Upper lobe of left lung (tissue), 4 donors: ENCODE measurements around the gene DNAJB1.

Source experiments
- CTCF ChIP-seq, 6 experiments: fragments of 450-650 bp in 4 of 6; fragments of 200-600 bp in 2 of 6; sonication (generic) in 2 of 6; IDR thresholded peaks; one replicate each; pipeline ENCODE4 v1.5.1; 2016 to 2019; ENCODE audit warnings: antibody characterized with exemption in 6 of 6
- EP300 ChIP-seq, 4 donors: sonication (generic); formaldehyde crosslinking; IDR thresholded peaks; one replicate each; pipeline ENCODE4 v1.5.1; 2017; ENCODE audit warnings: antibody characterized with exemption in 4 of 4, control low read depth in 2 of 4
- POLR2A ChIP-seq, 4 donors: fragments of 450-650 bp; IDR thresholded peaks; one replicate each; pipeline ENCODE4 v1.5.1; 2016 to 2017; ENCODE audit warnings: antibody characterized with exemption in 4 of 4, mild to moderate bottlenecking in 2 of 4
- POLR2AphosphoS5 ChIP-seq, 2 donors: sonication (generic); formaldehyde crosslinking; IDR thresholded peaks; one replicate each; pipeline ENCODE4 v1.5.1; 2017; ENCODE audit warnings: antibody characterized with exemption in 2 of 2

- TF ChIP-seq CTCF (IDR thresholded peaks at IDR 0.05) (no peak), EP300 (IDR thresholded peaks at IDR 0.05) (no peak), POLR2A (IDR thresholded peaks at IDR 0.05) (no peak), POLR2AphosphoS5 (IDR thresholded peaks at IDR 0.05) (no peak)
Observed at GRCh38 chr19:14544047-14544446, 25.9 kb upstream of the DNAJB1 start.
